Measurements from ENCODE around the gene SCFD1. TPM values are rescaled to one million over a fixed set of nuclear protein-coding genes. Genes with fewer than 3 reads are reported as not detected.
"Not testable (repeated sequence)": the region's sequence is repeated elsewhere in the genome, so short reads cannot be mapped to it uniquely, and the experiment has no call there.

SCFD1 gene
- total RNA-seq, 2 experiments from 2014 or later: 59.2 to 61.7 TPM

DNA sequence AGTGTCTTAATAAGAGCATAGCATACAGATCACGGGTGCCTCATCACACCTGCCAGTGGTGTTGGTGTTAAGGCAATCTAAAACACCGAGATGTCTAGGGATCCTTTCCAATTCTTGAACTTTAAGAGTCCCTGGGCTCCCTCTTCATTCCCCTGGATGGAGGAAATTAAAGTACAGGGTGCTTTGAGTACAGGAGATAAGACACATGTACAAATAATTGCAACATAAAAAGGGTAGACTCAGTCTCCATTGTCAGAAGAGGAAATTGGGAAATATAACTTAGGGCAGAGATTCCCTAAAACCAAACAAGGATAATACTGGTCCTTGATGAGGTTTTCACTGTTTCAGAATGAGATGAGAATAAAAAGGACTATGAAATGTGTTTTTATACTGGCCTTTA, 34.9 kb downstream of the SCFD1 start:
- H3K9me3 Mint-ChIP-seq: no peaks in the 10 kb centered on the region
- no peak overlapping the region for H3K27ac Mint-ChIP-seq
- DNase-seq: no peak
- CTCF ChIA-PET: interaction anchor here (0.7 to 1.0 kb wide), 4 partner anchors 10 to 35 kb away, joined by 3 to 4 read pairs (median 3); partner anchors contain the start of gene SCFD1
- H3K27me3 Mint-ChIP-seq: no peaks in the 10 kb centered on the region
- POLR2A ChIA-PET: no interaction called here
- no peak overlapping the region for H3K4me3 Mint-ChIP-seq
- H3K4me1 Mint-ChIP-seq: no peaks in the 10 kb centered on the region
- peaks cover 20% of the 10 kb centered on the region for H3K36me3 Mint-ChIP-seq (ENCODE audit: low read depth)

DNA sequence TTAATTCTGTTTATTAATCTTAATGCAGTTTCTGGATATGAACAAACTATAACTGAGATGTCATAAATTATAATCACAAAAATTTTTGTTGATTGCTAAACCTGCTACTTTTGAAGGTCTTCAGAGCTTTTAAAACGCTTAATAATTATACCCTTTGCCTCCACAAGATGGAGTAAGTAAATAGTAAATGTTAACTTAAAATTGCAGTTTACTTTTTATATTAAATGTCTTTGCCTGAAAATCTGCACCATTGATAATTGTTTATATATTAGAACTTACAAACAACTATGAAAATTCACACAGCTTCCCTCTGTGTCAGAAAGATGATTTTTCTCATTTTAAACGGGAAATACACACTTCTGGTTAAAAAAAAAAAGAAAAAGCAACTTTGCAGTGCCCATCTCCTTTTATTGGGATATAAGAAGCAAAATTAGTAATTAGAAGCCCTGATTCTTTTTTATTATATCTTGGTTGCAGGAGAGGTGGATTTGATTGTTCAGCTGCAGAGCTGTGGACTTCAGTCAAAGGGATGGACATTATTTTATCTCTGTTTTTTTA, 35.6 kb downstream of the SCFD1 start:
- CTCF ChIA-PET: interaction anchor here (0.7 to 0.8 kb wide), 2 partner anchors 35 to 50 kb away, joined by 3 read pairs; partner anchors contain the start of gene SCFD1
- H3K36me3 Mint-ChIP-seq (ENCODE audit: low read depth): peaks cover 26% of the 10 kb centered on the region
- POLR2A ChIA-PET: no interaction called here
- H3K4me3 Mint-ChIP-seq: no peak overlapping the region
- no peak overlapping the region for H3K27ac Mint-ChIP-seq
- H3K27me3 Mint-ChIP-seq: no peaks in the 10 kb centered on the region
- no peak for DNase-seq
- H3K9me3 Mint-ChIP-seq: no peaks in the 10 kb centered on the region
- H3K4me1 Mint-ChIP-seq: no peaks in the 10 kb centered on the region

DNA sequence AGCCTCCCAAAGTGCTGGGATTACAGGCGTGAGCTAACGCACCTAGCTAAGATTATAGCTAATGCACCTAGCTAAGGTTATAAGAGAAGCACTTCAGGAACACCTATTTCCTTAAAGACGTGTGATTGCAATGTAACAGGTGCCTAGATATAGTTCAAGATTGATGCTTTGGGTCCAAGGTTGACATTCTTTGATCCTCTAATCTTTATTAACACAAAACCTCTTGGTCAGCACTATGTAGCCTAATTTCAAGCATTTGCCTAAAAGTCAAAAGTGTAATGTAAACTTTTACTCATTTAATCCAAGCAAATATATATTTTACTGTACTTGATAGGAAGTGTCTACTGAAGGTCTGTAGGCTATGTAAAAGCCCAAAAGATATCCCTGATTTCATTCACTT, 36.5 kb downstream of the SCFD1 start:
- Mint-ChIP-seq H3K27ac (no peak overlapping the region), H3K4me1 (no peaks in the 10 kb centered on the region), H3K4me3 (no peak overlapping the region), H3K9me3 (no peaks in the 10 kb centered on the region), H3K27me3 (no peaks in the 10 kb centered on the region), H3K36me3 (ENCODE audit: low read depth) (peaks cover 28% of the 10 kb centered on the region)
- POLR2A ChIA-PET: no interaction called here
- CTCF ChIA-PET: no interaction called here
- no peak for DNase-seq

DNA sequence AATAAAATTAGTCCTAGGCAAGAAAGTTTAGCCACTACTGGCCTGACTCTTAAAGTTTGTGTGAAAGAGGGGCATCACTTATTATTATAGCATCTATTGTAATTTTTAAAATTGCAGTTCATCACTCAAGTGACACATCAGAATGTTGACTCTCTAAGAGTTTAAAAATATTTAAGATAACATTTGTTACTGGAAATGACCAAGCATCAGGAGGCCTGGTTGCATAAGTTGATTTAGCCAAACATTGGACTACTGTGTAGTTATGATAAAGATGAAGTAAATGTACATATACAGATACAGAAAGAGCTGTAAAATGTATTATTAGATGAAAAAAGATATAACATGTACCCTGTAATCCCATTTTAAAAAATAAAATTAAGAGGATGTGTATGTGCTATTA, 47.5 kb downstream of the SCFD1 start:
- peaks cover 23% of the 10 kb centered on the region for H3K36me3 Mint-ChIP-seq (ENCODE audit: low read depth)
- H3K27me3 Mint-ChIP-seq: no peaks in the 10 kb centered on the region
- H3K27ac Mint-ChIP-seq: no peak overlapping the region
- ChIA-PET POLR2A (no interaction called here), CTCF (no interaction called here)
- peaks cover 1% of the 10 kb centered on the region for H3K4me1 Mint-ChIP-seq
- peaks cover 8% of the 10 kb centered on the region for H3K9me3 Mint-ChIP-seq
- no peak for DNase-seq
- no peak overlapping the region for H3K4me3 Mint-ChIP-seq

DNA sequence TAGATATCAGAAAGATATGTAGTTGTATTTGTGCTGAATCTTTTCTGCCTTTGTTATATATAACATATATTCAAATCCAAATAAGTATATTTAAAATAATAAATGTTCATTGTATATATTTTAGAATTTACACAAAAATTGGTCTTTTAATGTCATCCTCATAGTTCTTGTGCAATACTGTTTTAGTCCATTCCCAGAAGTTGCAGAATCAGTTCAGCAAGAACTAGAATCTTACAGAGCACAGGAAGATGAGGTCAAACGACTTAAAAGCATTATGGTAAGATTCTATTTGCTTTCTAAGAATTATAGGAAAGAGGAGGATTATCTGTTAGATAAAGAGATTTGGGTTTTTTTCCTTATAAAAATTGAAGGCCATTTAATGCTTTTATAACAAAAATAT, 51.0 kb downstream of the SCFD1 start:
- no peak overlapping the region for H3K27ac Mint-ChIP-seq
- CTCF ChIA-PET: interaction anchor here (1.3 kb wide), 1 partner anchor 11 kb away, joined by 3 read pairs; no protein-coding TSS in a partner anchor
- H3K4me3 Mint-ChIP-seq: no peak overlapping the region
- POLR2A ChIA-PET: no interaction called here
- no peaks in the 10 kb centered on the region for H3K9me3 Mint-ChIP-seq
- peaks cover 20% of the 10 kb centered on the region for H3K36me3 Mint-ChIP-seq (ENCODE audit: low read depth)
- no peak for DNase-seq
- H3K4me1 Mint-ChIP-seq: peaks cover 1% of the 10 kb centered on the region
- no peaks in the 10 kb centered on the region for H3K27me3 Mint-ChIP-seq

DNA sequence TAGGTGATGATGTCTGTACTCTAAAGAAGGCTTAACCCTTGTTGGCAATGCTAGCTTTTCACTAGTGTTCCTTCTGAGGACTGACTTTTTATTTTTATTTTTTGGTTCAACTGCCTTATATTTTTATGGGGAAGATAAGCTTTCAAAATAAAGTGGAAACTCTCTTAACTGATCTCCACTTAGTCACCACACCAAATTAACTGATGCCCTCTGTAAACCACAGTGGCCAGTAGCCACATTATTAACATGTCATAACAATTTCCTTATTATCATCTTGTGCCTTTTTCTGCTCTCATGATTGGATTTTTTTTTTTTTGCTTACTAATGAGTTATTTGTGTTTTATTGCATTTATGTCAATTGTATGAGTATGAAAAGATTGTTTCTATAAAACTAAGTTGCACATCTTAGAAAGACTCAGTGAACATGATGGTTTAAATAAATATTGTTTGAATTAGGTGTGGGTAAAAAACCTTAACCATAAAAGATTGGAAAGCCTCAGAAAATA, 56.9 kb downstream of the SCFD1 start:
- Mint-ChIP-seq H3K27ac (no peak overlapping the region), H3K27me3 (no peaks in the 10 kb centered on the region), H3K4me3 (no peak overlapping the region), H3K9me3 (no peaks in the 10 kb centered on the region), H3K36me3 (ENCODE audit: low read depth) (peaks cover 35% of the 10 kb centered on the region), H3K4me1 (no peaks in the 10 kb centered on the region)
- DNase-seq: no peak
- ChIA-PET CTCF (interaction anchor here (0.7 kb wide), 1 partner anchor 309 kb away, joined by 4 read pairs; no protein-coding TSS in a partner anchor), POLR2A (no interaction called here)

DNA sequence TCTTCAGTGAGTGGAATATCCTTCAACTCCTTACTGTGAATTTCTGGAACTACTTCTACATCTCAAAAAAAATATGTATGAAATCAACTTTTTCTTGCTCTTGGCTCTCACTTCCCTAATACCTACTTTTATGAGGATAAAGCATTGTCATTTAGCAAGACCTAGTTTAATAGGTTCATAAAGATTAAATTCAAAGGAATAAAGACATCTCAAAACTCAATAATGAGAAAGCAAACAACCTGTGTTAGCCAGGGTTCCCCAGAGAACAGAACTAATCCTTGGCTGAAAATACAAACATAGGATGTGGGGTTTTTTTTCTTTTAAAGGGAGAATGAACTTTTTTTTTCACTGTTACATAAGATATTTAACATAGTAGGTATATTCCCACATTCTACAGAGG, 57.9 kb downstream of the SCFD1 start:
- POLR2A ChIA-PET: no interaction called here
- Mint-ChIP-seq H3K4me3 (no peak overlapping the region), H3K36me3 (ENCODE audit: low read depth) (peaks cover 37% of the 10 kb centered on the region), H3K27ac (no peak overlapping the region), H3K9me3 (no peaks in the 10 kb centered on the region), H3K27me3 (no peaks in the 10 kb centered on the region), H3K4me1 (no peaks in the 10 kb centered on the region)
- CTCF ChIA-PET: interaction anchor here (0.7 kb wide), 1 partner anchor 15 kb away, joined by 3 read pairs; no protein-coding TSS in a partner anchor
- no peak for DNase-seq

DNA sequence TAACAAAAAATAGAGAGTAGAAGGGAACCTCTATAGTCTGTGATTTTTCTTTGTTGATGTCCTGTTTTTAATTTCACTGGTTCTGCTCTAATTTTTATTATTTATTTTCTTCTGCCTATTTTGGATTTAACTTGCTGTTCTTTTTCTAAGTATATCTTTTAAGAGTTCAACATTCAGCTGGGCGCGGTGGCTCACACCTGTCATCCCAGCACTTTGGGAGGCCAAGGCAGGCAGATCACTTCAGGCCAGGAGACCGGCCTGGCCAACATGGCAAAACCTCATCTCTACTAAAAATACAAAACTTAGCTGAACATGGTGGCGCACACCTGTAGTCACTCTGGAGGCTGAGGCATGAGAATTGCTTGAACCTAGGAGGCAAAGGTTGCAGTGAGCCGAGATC, 58.7 kb downstream of the SCFD1 start:
- CTCF ChIA-PET: interaction anchor here (0.7 kb wide), 1 partner anchor 14 kb away, joined by 3 read pairs; no protein-coding TSS in a partner anchor
- H3K4me1 Mint-ChIP-seq, POLR2A ChIA-PET, H3K9me3 Mint-ChIP-seq, DNase-seq, H3K27ac Mint-ChIP-seq, H3K4me3 Mint-ChIP-seq, H3K27me3 Mint-ChIP-seq: not testable (repeated sequence)
- peaks cover 32% of the 10 kb centered on the region for H3K36me3 Mint-ChIP-seq (ENCODE audit: low read depth)

DNA sequence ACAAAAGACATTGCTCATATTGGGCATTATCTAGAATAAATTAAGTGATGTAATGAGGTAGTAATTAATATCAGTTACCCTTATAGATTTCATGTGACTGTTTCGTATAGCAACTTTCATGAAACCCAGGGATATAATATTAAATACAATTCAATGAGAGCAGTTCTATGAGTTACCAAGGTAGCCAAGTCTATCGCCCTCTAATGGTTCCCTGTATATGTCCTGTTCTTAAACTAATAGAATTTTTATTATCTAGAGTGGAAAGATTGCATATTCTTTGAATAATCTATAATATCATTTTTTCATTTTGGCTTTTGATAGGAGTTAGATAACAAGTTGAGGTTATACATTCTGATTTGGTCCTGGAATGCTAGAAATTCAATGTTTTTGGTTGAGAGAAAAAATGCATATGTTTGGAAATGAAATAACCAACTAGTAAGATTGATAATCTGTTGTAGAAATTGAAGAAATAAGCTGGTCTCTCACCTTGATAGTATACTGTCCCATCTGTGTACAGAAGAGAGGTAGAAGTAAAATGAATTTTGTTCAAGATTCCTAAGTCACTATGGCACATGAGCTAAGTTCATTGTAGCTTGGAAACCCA, 59.7 kb downstream of the SCFD1 start:
- CTCF ChIA-PET: interaction anchor here (1.0 kb wide), 1 partner anchor 9 kb away, joined by 4 read pairs; no protein-coding TSS in a partner anchor
- Mint-ChIP-seq H3K36me3 (ENCODE audit: low read depth) (peaks cover 29% of the 10 kb centered on the region), H3K4me3 (no peak overlapping the region), H3K4me1 (no peaks in the 10 kb centered on the region), H3K9me3 (no peaks in the 10 kb centered on the region), H3K27me3 (no peaks in the 10 kb centered on the region), H3K27ac (no peak overlapping the region)
- POLR2A ChIA-PET: no interaction called here
- DNase-seq: no peak

DNA sequence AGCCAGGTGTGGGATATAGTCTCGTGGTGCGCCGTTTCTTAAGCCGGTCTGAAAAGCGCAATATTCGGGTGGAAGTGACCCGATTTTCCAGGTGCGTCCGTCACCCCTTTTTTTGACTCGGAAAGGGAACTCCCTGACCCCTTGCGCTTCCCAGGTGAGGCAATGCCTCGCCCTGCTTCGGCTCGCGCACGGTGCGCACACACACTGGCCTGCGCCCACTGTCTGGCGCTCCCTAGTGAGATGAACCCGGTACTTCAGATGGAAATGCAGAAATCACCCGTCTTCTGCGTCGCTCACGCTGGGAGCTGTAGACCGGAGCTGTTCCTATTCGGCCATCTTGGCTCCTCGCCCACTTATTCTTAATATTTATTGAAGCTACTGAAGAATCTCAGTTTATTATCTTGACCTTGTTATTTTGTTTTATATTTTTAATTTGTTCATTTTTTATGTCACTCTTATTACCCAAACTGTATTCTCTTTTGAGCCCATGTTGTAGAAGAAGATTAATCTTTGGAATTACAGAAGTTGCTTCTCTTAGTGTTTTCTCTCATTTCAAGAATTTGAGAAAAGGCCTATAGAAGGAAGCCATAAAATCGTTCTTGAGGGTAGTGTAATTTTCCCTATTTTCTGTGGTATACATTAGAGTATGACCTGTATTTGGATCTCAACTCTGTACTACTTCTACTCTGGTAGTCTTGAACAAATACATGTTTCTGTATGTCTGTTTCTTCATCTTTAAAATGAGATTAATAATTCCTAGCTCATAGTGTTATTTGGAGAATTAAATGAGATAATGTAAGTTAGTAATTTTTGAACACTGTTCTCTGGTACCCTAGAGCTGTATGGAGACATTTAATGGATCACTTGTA, 68.6 kb downstream of the SCFD1 start:
- H3K4me1 Mint-ChIP-seq; H3K9me3 Mint-ChIP-seq; H3K36me3 Mint-ChIP-seq (ENCODE audit: low read depth); DNase-seq; POLR2A ChIA-PET; H3K27me3 Mint-ChIP-seq: not testable (repeated sequence)
- peak overlapping the region; percentile 47 for H3K4me3 Mint-ChIP-seq
- CTCF ChIA-PET: interaction anchor here (1.3 kb wide), 1 partner anchor 8 kb away, joined by 4 read pairs; no protein-coding TSS in a partner anchor
- peak overlapping the region; percentile 82 for H3K27ac Mint-ChIP-seq

DNA sequence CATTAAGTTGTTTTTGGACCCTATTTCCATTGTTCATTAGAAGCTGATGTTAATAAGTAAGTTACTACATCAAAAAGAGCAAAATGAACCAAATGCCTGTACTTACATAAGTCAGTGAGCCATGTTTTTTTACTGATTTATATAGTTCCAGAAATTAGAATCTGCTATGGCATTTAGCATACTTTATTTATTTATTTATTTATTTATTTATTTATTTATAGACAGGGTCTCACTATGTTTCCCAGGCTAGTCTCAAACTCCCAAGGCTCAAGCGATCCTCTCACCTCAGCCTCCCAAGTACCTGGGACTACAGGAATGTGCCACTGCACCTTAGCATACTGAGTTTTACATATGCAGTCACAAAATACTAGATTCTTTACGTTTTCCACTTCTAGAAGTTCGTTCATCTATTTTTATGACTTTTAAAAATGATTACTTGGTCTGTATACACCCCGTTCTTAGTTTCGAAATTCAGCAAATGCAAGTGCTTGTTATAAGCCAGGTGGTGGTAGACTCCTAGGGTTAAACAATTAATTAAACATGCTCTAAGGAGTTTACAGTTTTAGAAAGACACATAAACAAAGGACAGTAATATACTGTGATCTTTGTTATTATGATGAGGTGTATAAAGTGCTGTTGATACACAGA, 69.8 kb downstream of the SCFD1 start:
- CTCF ChIA-PET: interaction anchor here (0.7 to 1.3 kb wide), 2 partner anchors 9 to 10 kb away, joined by 3 to 4 read pairs; no protein-coding TSS in a partner anchor
- H3K9me3 Mint-ChIP-seq: no peaks in the 10 kb centered on the region
- POLR2A ChIA-PET: no interaction called here
- no peak overlapping the region for H3K4me3 Mint-ChIP-seq
- DNase-seq: no peak
- no peaks in the 10 kb centered on the region for H3K4me1 Mint-ChIP-seq
- H3K36me3 Mint-ChIP-seq (ENCODE audit: low read depth): peaks cover 5% of the 10 kb centered on the region
- no peaks in the 10 kb centered on the region for H3K27me3 Mint-ChIP-seq
- H3K27ac Mint-ChIP-seq: no peak overlapping the region

DNA sequence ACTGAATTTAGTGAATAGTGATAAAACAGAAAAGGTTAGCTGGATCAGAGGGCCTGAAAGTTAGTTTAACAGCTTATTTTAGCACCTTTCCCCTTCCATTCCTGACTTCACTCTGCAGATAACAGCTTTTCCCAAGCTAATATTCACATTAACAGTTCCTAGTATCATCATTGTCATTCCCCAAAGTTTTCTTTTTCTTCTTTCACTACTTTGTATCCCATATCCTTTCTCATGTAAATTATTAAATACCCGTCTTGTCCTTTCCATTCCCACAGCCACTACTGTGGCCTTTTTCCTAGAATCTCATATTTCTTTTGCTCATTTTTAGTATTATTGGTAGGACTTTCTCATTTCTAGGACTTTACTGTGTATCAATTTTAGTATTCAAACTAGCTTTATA, 70.5 kb downstream of the SCFD1 start:
- ChIA-PET CTCF (interaction anchor here (0.7 kb wide), 1 partner anchor 9 kb away, joined by 3 read pairs; no protein-coding TSS in a partner anchor), POLR2A (no interaction called here)
- Mint-ChIP-seq H3K9me3 (no peaks in the 10 kb centered on the region), H3K4me3 (no peak overlapping the region), H3K27me3 (no peaks in the 10 kb centered on the region), H3K27ac (no peak overlapping the region), H3K4me1 (no peaks in the 10 kb centered on the region), H3K36me3 (ENCODE audit: low read depth) (peaks cover 5% of the 10 kb centered on the region)
- DNase-seq: no peak

Data from activated CD4-positive, alpha-beta T cell treated with anti-CD3 and anti-CD28 coated beads, Interleukin-2, amount 10 ng/mL, durations not matched to agents 7 days and 5 days (primary cell).